K562 (cell line): ENCODE data around the gene RPS19BP1. TPM values are rescaled to one million over a fixed set of nuclear protein-coding genes. Genes with fewer than 3 reads are reported as not detected.

Experiments used
- EHMT2 ChIP-seq: fragments of 450-650 bp; IDR thresholded peaks from 2 replicates; pipeline ENCODE4 v1.6.1; 2018; ENCODE audit warnings: antibody characterized with exemption
- HDAC3 ChIP-seq: fragments of 450-650 bp; IDR thresholded peaks from 2 replicates; pipeline ENCODE4 v1.6.1; 2018; ENCODE audit warnings: borderline replicate concordance, mild to moderate bottlenecking, moderate library complexity; ENCODE audit not compliant: partially characterized antibody
- HDAC6 ChIP-seq: IDR thresholded peaks from 2 replicates; pipeline ENCODE4 v1.6.1; 2012; ENCODE audit warnings: low read depth, mild to moderate bottlenecking, control low read depth, inconsistent platforms, low read length, moderate library complexity
- HEY1 ChIP-seq: fragments of 250-450 bp; sonication (Bioruptor Pico); IDR thresholded peaks from 2 replicates; pipeline ENCODE4 v1.5.0; 2020; ENCODE audit warnings: mild to moderate bottlenecking, moderate library complexity, borderline replicate concordance
- NFATC3 ChIP-seq: fragments of 450-650 bp; IDR thresholded peaks from 2 replicates; pipeline ENCODE4 v1.6.1; 2017; ENCODE audit warnings: mild to moderate bottlenecking
- OTX1 ChIP-seq: fragments of 450-650 bp; formaldehyde crosslinking; IDR thresholded peaks from 2 replicates; pipeline ENCODE4 v1.4.0; 2022; ENCODE audit warnings: mild to moderate bottlenecking
- PHF8 ChIP-seq: fragments of 200-600 bp; sonication (generic); IDR thresholded peaks from 2 replicates; pipeline ENCODE4 v1.6.1; 2012; ENCODE audit warnings: mixed run types, mild to moderate bottlenecking, inconsistent platforms, low read length, moderate library complexity, borderline replicate concordance
- ZKSCAN8 ChIP-seq: fragments of 200-800 bp; sonication (Bioruptor generic); IDR thresholded peaks from 2 replicates; pipeline ENCODE4 v1.6.1; 2016; ENCODE audit warnings: missing genetic modification characterization, missing compliant biosample characterization
- polyA plus RNA-seq, 8 experiments: library from polyadenylated mRNA; depleted of rRNA in 4 of 8; stranded (reverse) in 5 of 8; unstranded in 3 of 8; fragments of >200 nt; fragmentation: Nextera tagmentation in 2 of 8; fragmentation: Illumina TruSeq in 1 of 8; extraction: Ambion mirVana in 2 of 8; extraction: Trizol in 1 of 8; gene quantifications; 2 replicates each; pipeline versions ENCODE4 v1.2.1 to v1.2.3, GENCODE V29; 2011 to 2014; ENCODE audit warnings: inconsistent platforms in 1 of 8, missing spikeins in 1 of 8
- total RNA-seq, 7 experiments: library from RNA; depleted of rRNA in 6 of 7; stranded (reverse); fragments of >200 nt in 6 of 7; fragmentation: Illumina TruSeq in 2 of 7; extraction: Trizol in 2 of 7; gene quantifications; 2 replicates each; pipeline versions ENCODE4 v1.2.1 to v1.2.3, GENCODE V29; 2011 to 2021; ENCODE audit warnings: low replicate concordance in 1 of 7
- TF ChIP-seq, protein P1 (sequence below): fragments of 450-650 bp; IDR thresholded peaks from 2 replicates; pipeline ENCODE4 v1.6.1; 2016
- TF ChIP-seq, protein P2 (sequence below): fragments of 150-350 bp; conservative IDR thresholded peaks from 2 replicates; pipeline ENCODE4 v1.6.1; 2014; ENCODE audit warnings: low read length
- TF ChIP-seq, protein P3 (sequence below): sonication (generic); formaldehyde crosslinking; IDR thresholded peaks from 2 replicates; pipeline ENCODE4 v1.8.0; 2022; ENCODE audit warnings: mild to moderate bottlenecking, missing genetic modification reagents, borderline replicate concordance
- TF ChIP-seq, protein P4 (sequence below): fragments of 450-650 bp; IDR thresholded peaks from 2 replicates; pipeline ENCODE4 v1.6.1; 2018; ENCODE audit not compliant: partially characterized antibody

RPS19BP1 gene
- total and polyA plus RNA-seq, 9 of the 15 experiments (the other 6 are each of a cell fraction or from before 2014, with no cell fraction given) = 3.0 to 223 (median 84.3) TPM

DNA sequence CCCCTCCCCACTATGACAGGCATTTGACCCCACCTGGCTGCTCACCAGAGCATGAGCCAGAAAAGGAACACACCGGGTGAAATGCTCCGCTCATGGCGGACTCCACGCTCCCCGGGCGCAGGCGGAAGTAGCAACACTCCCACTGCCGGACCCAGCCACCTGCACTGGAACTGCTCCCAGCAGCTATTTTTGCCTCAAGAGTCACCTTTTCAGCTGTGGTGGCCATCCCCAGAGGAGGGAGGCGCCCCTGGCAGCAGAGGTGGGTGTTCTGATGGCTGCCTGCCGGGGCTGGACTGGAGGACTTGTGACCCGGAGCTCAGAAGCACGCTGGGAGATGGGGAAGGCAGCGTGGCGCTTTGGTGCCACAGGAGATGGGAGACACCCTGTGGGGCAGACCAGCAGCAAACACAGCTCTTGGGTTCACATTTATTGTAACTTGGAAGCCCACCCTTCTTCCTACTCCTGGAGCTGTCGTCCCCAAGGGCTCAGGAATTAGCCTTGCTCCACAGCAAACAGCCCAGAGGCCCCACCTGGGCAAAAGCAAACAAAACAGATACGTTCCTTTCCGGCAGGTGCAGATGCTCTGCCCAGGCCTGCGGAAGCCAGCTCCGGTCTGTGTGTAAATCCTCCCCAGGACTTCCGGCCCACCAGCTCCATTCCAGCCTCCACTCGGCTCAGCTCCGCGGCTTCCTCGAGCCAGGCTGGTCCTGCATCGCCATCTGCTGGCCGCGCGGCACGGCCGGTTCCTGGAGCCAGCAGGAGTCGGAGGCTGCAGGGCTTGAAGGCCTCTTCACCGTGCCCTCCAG, 3.7 kb downstream of the RPS19BP1 start (continued):
- TF ChIP-seq HEY1 (CRISPR knock-in tag) (no peak), HDAC6 (no peak), NFATC3 (no peak), PHF8 (no peak), ZKSCAN8 (CRISPR knock-in tag) (no peak), OTX1 (no peak), EHMT2 (no peak), HDAC3 (peak; percentile 88)
- TF ChIP-seq, protein P1, sequence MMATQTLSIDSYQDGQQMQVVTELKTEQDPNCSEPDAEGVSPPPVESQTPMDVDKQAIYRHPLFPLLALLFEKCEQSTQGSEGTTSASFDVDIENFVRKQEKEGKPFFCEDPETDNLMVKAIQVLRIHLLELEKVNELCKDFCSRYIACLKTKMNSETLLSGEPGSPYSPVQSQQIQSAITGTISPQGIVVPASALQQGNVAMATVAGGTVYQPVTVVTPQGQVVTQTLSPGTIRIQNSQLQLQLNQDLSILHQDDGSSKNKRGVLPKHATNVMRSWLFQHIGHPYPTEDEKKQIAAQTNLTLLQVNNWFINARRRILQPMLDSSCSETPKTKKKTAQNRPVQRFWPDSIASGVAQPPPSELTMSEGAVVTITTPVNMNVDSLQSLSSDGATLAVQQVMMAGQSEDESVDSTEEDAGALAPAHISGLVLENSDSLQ = no peak
- TF ChIP-seq, protein P2, sequence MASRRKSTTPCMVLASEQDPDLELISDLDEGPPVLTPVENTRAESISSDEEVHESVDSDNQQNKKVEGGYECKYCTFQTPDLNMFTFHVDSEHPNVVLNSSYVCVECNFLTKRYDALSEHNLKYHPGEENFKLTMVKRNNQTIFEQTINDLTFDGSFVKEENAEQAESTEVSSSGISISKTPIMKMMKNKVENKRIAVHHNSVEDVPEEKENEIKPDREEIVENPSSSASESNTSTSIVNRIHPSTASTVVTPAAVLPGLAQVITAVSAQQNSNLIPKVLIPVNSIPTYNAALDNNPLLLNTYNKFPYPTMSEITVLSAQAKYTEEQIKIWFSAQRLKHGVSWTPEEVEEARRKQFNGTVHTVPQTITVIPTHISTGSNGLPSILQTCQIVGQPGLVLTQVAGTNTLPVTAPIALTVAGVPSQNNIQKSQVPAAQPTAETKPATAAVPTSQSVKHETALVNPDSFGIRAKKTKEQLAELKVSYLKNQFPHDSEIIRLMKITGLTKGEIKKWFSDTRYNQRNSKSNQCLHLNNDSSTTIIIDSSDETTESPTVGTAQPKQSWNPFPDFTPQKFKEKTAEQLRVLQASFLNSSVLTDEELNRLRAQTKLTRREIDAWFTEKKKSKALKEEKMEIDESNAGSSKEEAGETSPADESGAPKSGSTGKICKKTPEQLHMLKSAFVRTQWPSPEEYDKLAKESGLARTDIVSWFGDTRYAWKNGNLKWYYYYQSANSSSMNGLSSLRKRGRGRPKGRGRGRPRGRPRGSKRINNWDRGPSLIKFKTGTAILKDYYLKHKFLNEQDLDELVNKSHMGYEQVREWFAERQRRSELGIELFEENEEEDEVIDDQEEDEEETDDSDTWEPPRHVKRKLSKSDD = 0 out of 2 replicates have a peak, but pooled peaks have one; percentile 50
- TF ChIP-seq, protein P3, sequence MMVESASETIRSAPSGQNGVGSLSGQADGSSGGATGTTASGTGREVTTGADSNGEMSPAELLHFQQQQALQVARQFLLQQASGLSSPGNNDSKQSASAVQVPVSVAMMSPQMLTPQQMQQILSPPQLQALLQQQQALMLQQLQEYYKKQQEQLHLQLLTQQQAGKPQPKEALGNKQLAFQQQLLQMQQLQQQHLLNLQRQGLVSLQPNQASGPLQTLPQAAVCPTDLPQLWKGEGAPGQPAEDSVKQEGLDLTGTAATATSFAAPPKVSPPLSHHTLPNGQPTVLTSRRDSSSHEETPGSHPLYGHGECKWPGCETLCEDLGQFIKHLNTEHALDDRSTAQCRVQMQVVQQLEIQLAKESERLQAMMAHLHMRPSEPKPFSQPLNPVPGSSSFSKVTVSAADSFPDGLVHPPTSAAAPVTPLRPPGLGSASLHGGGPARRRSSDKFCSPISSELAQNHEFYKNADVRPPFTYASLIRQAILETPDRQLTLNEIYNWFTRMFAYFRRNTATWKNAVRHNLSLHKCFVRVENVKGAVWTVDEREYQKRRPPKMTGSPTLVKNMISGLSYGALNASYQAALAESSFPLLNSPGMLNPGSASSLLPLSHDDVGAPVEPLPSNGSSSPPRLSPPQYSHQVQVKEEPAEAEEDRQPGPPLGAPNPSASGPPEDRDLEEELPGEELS (CRISPR knock-in tag) = 0 out of 2 replicates have a peak, but pooled peaks have one; percentile 71
- TF ChIP-seq, protein P4, sequence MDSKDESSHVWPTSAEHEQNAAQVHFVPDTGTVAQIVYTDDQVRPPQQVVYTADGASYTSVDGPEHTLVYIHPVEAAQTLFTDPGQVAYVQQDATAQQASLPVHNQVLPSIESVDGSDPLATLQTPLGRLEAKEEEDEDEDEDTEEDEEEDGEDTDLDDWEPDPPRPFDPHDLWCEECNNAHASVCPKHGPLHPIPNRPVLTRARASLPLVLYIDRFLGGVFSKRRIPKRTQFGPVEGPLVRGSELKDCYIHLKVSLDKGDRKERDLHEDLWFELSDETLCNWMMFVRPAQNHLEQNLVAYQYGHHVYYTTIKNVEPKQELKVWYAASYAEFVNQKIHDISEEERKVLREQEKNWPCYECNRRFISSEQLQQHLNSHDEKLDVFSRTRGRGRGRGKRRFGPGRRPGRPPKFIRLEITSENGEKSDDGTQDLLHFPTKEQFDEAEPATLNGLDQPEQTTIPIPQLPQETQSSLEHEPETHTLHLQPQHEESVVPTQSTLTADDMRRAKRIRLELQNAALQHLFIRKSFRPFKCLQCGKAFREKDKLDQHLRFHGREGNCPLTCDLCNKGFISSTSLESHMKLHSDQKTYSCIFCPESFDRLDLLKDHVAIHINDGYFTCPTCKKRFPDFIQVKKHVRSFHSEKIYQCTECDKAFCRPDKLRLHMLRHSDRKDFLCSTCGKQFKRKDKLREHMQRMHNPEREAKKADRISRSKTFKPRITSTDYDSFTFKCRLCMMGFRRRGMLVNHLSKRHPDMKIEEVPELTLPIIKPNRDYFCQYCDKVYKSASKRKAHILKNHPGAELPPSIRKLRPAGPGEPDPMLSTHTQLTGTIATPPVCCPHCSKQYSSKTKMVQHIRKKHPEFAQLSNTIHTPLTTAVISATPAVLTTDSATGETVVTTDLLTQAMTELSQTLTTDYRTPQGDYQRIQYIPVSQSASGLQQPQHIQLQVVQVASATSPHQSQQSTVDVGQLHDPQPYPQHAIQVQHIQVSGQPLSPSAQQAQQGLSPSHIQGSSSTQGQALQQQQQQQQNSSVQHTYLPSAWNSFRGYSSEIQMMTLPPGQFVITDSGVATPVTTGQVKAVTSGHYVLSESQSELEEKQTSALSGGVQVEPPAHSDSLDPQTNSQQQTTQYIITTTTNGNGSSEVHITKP = no peak
